Endometrial microvascular endothelial cells (primary cell): ENCODE results near the gene TNFRSF25. TPM values are rescaled to one million over a fixed set of nuclear protein-coding genes. Genes with fewer than 3 reads are reported as not detected.

ENCODE experiments used
- in situ Hi-C: cut with HindIII; loops from 2 replicates; pipeline ENCODE4 v1.10.0; 2017; ENCODE audit warnings: low sequenced_read_pairs, low pct_unique_long_range_greater_than_20kb; ENCODE audit errors: inconsistent ontology term
- total RNA-seq: library from RNA; depleted of rRNA; stranded (reverse); fragments of >200 nt; gene quantifications from one replicate; pipeline ENCODE4 v1.2.3, GENCODE V29; 2015; ENCODE audit errors: inconsistent ontology term

Gene TNFRSF25
- total RNA-seq, 1 donor from 2014 or later = 5.9 TPM

- in situ Hi-C loops = no loop called here
Measured at GRCh38 chr1:6473156-6473555, 7.2 kb upstream of the TNFRSF25 start.

- in situ Hi-C loops = no loop called here
Measured at GRCh38 chr1:6472391-6472790, 6.4 kb upstream of the TNFRSF25 start.

GRCh38 chr1:6471970-6472368, 6.0 kb upstream of the TNFRSF25 start:
- in situ Hi-C loops = no loop called here

DNA sequence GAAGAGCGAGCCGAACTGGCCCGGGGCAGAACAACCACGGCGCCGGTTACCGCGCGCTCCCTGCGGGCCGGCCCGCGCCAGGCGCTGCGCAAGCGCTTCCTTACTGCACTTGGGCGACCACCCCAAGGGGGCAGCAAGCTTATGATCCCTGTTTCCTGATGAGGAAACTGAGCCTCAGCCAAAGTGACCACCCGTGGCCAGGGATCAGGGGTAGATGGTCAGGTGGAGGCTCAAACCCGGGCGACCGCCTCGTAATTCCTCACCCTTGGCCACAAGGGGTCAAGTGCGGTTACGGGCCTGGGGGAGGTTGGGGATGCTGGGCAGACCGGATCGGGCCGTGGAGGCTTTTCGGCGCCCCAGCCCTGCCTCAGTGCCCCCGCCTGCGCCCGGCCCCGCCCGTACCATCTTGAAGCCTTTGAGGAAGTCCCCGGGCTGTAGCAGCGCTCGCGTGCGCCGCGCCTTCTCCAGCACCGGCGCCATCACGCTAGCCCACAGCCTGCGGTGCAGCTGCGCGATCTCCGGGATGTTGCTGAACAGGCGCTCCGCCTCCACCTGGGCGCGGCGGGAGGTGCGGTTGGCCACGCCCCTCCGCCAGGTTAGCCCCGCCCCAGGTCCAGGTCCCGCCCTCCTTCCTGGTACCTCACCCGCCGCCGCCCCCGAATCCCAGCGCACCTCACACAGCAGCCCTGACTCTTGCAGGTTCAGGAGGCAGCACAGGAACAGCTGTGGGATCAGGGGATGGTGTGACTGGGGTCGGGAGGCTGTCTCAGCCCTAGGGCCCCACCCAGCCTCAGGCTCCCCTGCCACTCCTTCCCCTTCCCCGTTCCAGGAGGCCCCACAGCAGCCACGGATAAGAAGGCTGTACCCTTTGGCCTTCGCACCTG, 5.4 kb upstream of the TNFRSF25 start:
- in situ Hi-C loops = no loop called here

DNA sequence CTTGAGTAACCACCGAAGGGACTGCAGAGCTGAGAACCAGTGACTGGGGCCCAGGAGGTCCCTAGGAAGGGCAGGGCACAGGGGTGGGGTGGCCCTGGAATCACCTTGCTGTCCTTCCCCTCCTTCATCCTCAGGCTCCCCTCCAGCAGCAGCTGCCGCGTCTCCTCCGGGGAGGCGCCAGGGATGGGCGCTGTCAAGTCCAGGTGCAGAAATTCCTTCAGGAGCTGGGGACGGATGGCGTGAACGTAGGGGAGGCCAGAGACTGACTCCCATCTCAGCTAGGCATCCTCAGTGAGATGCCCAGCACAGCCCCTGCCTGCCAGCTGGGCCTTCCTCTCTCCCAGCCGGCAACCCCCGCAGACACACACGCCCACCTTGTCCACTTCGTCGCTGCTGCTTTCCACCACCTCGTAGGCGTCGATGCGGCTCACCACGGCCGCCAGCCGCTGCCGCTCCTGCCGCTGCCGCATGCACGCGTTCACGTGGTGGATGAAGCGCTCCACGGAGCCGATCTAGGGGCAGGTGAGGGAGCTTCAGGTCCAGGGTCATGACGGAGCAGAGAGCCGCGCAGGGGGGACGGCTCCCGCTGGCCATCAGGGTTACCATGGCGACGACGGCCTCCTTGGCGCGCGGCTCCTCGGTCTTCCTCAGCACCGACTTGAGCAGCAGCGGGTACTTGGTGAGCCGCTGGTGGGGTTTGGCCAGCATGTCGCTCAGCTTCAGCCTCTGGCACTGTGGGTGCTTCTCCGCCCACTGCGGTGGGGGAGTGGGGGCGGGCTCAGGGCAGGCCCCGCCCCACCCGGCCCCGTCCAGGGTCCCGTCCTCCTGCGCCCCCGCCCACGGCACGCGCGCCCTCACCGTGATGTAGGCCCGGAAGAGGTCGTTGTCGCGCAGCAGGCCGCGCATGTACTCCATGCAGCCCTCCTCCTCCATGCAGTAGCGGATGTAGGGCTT, 4.4 kb upstream of the TNFRSF25 start:
- in situ Hi-C loops = no loop called here

DNA sequence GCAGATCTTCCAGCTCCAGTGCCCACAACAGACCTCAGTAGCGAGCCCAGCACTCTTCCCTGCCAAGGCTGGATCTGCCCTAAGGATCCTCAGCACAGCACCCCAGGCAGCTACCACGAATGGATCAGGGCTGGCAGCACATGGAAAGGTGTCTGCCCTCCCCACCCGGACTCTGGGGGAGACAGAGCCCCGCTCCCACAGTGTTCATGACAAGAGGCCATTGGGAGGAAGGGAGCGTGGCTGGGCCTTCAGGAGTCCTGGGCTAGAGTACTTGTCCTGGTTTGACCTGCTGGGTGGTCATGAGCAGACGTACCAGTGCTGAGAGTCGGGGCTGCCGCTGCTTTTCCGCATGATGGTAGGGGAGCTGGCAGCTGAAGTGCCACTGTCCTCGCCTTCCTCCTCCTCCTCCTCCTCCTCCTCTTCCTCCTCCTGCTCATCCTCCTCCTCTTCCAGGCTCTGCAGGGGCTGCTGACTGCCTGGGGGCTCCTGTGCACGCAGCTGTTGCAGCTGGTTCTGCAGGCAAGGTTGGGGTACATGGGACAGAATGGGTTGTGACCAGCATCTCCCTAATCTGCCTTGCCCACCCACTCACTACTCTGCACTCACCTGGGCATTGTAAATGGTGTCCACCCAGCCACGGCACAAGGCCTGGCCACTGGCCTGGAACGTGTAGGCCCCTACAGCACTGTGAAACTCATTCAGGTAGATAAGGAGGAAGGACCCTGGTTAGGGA, 2.9 kb upstream of the TNFRSF25 start:
- in situ Hi-C loops = no loop called here

DNA sequence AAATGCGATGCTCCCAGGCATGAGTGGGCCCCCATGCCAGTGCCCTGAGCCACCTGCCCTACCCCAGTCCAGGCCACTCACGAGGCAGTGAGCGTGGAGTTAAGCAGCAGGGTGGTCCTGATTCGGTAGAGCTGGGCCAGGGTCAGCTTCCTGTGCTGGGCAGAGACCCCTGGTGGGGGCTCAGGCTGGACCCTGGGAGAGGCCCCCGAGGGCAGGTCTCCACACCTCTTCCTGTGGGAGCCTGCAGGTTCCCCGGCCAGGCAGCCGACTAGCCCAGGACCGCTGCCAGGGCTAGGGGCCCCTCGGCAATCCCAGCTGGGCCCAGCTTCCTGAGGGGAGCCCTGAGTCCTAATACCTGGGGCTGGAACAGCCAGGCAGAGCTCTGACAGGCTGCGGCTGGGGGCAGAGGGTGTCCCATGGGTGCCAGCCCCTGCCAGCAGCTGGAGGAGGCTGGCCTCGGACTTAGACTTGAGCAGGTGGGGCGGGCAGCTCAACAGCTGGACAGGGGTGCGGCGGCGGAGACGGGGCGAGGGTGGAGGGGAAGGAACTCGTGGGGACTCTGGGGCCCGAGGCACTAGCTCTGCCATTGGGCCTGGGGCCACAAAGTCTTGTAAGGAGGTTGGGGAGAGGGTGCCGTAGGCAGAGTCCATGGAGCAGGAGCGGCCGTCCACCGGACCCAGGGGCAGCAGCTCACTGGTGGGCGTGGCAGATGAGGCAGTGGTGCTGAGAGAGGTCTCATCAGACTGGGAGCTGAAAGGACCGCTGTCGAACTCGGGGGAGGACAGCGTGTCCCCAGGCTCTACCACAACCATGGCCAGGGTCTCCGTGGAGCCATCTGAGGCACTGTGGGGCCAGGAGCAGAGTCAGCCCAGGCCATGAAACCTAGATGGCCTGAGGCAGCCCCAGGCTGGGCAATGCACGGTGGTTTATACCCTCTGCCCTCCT, 2.0 kb upstream of the TNFRSF25 start:
- in situ Hi-C loops = no loop called here

DNA sequence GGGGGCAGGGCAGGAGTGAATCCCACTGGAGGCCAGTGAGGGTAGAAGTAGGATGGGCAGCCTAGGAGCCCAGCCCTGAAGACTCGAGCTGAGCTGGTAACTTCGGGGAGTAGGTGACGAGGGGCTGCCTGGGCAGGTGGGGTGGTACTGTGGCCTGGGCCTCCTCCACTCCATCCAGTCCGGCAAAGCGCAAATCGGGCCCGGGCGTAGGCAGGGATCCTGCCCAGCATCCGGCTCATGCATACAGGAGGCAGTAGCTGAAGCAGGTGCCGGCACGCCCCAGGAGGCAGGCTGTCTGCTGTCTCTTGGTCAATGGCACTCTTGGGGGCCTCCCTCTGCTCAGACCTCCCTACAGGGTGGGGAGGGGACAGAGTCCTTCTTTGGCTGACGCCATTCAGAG, 1.3 kb upstream of the TNFRSF25 start:
- in situ Hi-C loops = no loop called here

DNA sequence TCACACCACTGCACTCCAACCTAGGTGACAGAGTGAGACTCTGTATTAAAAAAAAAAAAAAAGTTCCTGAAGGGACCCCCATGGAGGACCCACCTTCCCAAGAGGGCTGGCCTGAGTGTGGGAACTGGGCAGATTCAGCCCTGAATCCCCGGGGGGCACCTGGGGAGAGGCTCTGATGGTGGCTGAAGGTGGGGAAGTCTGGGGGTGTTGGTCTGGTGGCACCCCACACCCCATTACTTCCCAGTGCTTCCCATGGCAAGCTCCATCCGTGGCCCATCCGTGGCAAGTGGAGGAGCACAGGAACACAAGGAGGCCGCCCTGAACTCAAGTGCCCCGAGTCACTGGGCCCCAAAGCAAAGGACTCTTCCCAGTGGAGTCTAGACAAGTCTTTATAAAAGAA, 778 bp upstream of the TNFRSF25 start:
- in situ Hi-C loops = no loop called here

- in situ Hi-C loops = no loop called here
Measured at GRCh38 chr1:6465461-6466005, 440 bp downstream of the TNFRSF25 start.

DNA sequence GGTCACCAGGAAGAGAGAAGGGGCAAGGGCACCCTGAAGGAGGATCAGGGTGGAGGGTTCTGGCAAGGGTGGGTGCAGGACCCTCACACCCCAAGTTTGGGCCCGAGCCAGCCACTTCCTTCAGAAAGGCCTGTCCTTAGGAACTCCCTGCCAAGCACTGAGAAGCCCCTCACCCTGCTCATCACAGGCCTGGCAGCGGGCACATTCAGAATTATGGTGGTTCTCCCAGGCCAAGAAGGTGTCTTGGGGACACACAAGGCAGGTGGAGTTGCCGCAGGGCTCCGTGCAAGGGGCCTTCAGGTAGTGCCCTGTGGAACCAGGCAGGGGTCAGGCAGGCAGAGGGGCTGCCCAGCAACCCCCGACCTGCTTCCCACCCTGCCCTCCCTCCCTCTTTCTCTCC, 1.1 kb downstream of the TNFRSF25 start:
- in situ Hi-C loops = no loop called here

DNA sequence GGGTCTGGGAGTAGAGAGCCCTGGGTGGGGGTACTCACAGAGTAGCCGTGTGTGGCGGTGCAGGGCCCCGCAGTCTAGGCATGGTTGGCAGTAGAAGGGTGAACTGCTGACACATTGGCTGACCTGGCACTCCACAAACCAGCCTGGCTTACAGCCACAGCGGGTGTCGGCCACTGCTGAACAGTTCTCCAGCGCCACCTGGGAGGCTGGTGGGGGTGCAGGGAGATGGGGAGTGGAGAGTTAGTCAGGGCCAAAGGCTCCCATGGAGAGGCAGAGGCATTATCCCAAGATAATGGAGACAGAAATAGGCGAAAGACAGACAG, 1.5 kb downstream of the TNFRSF25 start:
- in situ Hi-C loops = no loop called here

DNA sequence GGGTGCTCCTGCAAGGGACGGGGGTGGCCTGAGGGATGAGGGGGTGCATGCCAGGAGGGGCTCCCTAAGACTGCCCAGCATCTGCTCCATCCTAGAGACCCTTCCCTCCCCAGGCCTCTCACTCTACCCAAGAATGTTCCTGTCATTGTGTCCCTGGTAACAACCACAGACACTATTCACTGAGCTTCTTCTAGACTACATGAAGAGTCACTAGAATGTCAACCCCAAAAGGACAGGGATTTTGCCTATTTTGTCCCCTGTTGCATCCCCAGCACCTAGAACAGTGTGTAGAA, 2.9 kb downstream of the TNFRSF25 start:
- in situ Hi-C loops = no loop called here

- in situ Hi-C loops = no loop called here
Measured at GRCh38 chr1:6462412-6463119, 3.4 kb downstream of the TNFRSF25 start.

- in situ Hi-C loops = no loop called here
Measured at GRCh38 chr1:6461538-6462411, 4.2 kb downstream of the TNFRSF25 start.

- in situ Hi-C loops = no loop called here
Measured at GRCh38 chr1:6461051-6461530, 4.9 kb downstream of the TNFRSF25 start.
